CD4-positive, alpha-beta T cell treated with Interleukin-6 for 4 hours (primary cell): Measurements from ENCODE around the gene FANCD2.
"Not testable (repeated sequence)": the region's sequence is repeated elsewhere in the genome, so short reads cannot be mapped to it uniquely, and the experiment has no call there.

Experiments used
- DNase-seq: peaks from one replicate; pipeline ENCODE4 v3.0.0-alpha.2; 2020; ENCODE audit warnings: mixed read lengths

FANCD2 gene

DNA sequence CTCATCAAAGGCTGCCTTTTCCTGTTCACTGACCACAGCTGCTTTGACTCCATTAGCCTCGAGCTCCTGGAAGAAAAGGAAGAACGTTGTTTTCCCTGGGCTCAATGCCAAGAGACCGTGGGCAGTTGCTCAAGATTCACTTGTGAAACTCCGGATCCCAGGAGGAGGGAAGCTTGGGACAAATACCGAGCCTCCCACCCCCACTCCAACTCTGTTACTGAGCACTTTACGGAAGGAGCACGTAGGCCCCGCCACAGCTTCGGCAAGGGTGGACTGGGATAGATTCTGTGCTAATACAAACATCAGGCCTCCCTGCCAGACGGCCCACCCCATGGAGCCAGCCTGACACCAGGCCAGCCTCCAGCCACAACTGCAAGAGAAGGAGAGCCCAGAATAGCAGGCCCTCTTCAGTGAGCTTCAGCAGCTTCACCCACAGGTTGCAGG, 10.8 kb upstream of the FANCD2 start:
- no peak for DNase-seq

DNA sequence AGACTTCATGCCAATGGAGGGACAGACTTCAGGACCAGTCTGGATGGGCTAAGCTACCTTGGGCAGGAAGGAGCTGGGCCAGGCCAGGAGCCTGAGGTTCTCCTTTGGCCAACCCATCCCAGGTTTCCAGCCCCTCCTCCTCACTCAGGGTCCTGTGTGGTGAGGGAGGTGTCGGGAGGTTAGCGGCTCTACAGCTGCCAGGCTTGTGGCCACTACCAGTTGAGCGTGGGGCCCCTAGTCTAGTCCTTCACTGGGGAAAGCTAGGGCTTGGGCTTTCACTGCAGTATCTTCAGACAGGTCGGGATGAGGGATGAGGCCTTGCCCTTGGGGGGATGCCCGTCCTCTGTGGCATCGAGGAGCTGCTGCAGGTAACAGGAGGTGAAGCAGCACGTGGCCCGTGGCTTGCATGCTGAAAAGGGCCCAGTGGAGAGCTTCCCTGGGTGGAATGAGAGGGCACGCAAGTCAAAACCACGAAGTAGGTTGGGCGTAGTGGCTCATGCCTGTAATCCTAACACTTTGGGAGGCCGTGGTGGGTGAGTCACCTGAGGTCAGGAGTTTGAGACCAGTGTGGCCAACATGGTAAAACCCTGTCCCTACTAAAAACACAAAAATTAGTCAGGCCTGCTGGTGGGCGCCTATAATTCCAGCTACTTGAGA, 8.5 kb upstream of the FANCD2 start:
- DNase-seq, result no peak

DNA sequence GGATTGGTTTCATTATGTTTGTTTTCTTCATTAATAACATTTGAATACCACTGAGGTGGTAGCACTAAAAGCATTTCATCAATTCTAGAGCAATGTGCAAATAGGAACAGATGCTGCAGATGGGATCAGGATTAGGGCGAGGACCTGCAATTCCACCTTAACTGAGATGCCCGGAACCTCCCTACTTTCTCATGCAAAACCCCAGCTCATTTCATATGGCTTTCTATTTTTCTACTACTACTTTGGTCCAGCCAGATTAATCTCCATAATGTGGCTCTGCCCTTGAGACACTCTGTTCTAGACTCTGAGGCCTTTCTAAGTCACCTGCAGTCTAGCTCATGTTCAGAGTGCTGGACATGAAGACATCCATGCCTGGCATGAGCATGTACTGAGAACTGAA, 7.4 kb upstream of the FANCD2 start:
- not testable (repeated sequence) for DNase-seq

DNA sequence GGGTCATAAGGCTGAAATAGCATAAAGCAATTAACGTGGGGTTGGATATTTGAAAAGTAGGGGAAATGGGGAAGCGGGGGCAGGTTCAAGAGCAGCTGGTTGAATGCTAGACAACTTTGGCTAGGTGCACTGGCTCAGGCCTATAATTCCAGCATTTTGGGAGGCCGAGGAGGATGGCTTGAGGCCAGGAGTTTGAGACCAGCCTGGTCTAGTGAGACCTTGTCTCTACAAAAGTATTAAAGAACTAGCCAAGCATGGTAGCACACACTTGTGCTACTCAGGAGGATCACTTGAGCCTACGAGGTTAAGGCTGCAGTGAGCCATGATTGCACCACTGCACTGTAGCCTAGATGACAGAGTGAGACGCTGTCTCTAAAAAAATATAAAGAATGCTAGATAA, 6.9 kb upstream of the FANCD2 start:
- DNase-seq, result no peak

DNA sequence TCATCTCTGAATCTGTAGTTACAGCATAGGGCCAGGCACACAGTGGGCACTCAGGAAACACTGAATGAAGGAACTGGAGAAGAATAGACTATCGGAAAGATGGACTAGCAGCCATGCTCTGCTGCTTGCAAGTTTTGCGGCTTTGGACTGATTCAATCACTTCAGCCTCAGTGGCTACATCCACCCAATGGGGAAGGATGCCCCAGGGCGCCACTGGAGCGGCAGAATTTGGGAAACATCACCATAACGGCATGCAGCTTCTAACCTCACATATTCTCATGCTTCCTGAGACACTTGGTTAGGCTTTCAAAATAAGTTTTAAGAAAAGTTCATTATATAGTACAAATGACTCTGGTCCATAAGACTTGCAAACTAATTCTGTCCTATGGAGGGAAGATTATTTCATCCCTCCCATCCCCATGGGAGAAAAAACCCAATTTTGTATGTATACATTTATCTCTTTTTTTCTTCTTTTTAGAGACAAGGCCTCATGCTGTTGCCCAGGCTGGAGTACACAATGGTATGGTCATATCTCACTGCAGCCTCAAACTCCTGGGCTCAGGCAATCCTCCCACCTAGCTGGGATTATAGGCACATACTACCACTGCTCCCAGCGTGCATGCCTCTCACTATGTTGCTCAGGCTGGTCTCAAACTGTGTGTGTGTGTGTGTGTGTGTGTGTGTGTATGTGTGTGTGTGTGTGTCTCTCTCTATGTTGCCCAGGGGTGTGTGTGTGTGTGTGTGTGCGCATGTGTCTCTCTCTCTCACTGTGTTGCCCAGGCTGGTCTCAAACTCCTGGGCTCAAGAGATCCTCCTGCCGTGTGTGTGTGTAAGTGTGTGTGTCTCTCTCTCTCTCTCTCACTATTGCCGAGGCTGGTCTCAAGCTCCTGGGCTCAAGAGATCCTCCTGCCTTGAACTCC, 4.1 kb upstream of the FANCD2 start:
- DNase-seq, result no peak

DNA sequence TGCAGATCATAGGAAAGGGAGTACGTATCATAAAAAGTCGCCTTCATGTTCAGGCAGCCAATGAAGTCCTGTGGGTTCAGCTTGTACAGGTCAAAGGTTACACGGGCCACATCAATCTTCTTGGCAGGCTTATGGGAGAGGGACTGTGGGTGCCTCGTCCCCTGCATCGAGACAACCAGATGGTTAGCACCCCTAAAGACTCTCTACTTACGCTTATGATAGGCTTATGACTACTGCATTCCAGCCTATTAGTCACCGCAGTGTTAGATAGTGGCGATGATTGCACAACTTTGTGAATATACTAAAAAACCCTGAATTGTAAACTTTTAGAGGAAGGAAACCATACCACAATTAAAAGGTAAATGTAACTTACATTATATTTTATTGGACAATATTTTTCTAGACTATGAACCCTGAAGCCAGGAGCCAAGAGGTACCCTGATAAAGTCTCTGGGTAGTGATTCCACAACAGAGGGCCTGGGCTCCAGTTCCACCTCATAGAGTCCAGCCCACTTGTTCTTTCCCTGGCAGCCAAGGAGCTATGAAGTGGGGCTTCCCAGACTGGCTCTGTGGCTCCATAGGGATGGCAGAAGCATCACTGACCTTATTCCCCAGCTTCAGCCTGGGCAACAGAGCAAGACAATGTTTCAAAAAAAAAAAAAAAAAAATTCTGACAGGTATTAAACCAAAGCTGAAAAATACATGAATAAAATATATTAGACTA, 2.5 kb upstream of the FANCD2 start:
- DNase-seq, result no peak

DNA sequence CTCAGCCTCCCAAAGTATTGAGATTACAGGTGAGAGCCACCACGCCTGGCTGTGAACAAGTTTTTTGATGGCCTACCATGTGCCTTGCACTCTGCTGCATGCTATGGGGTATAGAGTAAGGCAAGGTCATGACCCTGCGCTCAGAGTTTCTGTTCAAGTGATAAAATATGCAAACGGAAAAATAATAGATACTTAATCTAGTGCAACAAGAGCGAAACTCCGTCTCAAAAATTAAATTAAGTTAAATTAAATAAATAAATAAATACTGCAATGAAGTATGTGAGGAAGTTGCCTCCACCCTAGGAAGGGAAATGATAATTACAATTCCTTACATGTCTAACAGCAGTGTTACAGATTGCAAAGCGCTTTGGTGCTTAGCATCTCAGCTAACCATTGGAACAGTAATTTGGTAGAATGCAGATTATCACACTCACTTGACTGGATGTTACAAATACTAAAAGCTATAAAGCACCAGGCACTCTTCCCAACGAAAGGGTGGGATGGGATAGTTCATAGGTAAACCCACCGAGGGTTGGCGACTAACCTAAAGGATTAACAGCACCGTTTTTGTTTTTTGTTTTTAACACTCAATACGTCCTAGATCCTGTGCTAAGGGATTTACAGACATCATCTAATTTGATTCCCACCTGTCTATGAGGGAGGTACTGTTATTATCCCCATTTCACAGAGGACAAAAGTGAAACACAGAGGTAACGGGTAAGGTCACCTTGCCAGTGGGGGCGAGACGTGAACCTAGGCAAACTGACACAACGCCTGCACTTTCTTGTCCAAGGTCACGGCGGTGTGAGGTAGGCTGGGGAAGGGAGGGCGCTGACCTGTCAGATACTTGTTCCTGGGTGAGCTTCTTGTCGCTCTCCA, 793 bp upstream of the FANCD2 start:
- DNase-seq, result no peak

DNA sequence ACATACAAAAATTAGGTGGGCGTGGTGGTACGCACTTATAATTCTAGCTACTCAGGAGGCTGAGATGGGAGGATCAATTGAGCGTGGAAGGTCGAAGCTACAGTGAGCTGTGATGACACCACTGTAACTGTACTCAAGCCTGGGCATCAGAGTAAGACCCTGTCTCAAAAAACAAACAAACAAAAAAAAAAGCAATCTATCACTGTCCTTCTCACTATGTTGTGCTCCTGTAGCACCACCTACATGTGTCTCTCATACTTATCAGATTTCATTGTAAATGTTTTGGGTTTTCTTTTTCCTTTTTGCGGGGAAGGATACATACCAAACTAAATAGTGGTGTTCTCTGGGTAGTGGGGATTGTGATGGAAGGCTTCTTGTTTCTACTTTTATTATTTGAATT, 14.8 kb downstream of the FANCD2 start:
- DNase-seq, result no peak

DNA sequence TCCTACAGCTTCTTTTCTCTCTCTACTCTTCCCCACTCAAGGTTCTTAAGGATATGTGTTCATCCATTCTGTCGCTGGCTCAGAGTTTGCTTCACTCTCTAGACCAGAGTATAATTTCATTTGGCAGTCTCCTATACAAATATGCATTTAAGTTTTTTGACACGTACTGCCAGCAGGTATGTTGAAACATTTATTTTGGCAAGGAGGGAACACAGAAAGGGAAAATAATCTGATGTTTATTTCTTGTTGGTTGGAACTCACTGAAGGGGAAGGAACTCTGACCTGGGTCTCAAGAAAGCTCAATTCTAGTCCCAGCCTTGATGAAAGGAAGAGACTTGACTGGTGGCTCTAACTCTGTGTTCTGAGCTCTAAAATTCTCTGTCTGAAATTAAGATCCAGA, 21.6 kb downstream of the FANCD2 start:
- no peak for DNase-seq

DNA sequence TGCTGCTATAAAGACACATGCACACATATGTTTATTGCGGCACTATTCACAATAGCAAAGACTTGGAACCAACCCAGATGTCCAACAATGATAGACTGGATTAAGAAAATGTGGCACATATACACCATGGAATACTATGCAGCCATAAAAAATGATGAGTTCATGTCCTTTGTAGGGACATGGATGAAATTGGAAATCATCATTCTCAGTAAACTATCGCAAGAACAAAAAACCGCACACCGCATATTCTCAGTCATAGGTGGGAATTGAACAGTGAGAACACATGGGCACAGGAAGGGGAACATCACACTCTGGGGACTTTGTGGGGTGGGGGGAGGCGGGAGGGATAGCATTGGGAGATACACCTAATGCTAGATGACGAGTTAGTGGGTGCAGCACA, 26.8 kb downstream of the FANCD2 start:
- DNase-seq, result not testable (repeated sequence)

DNA sequence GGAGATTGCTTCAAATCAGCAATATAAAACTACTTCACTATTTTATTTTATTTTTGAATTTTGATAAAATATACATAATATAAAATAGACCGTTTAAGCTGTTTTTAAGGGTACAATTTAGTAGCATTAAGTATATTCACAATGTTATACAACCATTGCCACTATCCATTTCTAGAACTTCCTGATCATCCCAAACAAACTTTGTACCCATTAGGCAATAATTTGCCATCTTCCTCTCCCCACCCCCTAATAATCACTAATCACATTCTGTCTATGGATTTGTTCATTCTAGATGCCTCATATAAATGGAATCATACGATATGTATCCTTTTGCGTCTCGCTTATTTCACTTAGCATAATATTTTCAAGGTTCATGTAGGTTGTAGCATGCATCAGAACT, 28.9 kb downstream of the FANCD2 start:
- DNase-seq, result no peak

DNA sequence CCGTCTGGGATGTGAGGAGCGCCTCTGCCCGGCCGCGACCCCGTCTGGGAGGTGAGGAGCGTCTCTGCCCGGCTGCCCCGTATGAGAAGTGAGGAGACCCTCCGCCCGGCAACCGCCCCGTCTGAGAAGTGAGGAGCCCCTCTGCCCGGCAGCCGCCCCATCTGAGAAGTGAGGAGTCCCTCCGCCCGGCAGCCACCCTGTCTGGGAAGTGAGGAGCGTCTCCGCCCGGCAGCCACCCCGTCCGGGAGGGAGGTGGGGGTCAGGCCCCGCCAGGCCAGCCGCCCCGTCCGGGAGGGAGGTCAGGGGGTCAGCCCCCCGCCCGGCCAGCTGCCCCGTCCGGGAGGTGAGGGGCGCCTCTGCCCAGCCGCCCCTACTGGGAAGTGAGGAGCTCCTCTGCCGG, 43.8 kb downstream of the FANCD2 start:
- not testable (repeated sequence) for DNase-seq

DNA sequence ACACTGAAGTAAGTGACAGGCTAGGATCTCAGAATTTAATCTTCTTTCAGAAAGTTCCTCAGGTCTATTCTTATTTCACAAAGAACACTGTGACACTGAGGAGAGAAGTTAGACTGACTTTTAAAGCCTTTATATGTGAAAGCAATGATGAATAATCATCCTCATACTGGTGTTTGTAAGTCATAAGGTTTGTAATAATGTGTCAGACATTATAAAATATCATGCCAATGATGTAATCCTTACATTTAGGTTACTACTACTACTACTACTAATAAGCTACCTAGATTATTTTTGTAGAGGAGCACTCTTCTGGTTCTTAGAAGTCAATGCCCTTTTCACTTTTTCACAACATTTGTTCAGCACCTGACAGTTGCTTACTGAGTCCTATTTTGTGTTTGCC, 48.4 kb downstream of the FANCD2 start:
- DNase-seq, result no peak

DNA sequence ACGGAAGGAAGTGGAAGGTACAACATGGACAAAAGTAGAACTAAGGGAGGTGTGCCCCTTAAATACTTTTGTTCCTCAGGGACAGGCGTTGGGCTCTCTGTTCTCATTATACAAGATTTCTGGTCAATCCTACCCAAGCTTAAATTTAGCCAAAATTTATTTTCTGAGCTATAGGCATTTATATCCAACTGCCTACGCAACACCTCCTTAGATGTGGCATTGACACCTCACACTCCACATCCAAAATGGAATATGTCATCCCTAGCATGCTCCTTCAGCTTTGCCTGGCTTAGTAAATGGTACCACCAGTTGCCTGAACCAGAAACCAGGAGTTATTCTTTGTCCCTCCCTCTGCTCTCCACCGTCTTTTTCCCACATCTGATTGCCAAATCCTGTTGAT, 55.6 kb downstream of the FANCD2 start:
- DNase-seq, result no peak

DNA sequence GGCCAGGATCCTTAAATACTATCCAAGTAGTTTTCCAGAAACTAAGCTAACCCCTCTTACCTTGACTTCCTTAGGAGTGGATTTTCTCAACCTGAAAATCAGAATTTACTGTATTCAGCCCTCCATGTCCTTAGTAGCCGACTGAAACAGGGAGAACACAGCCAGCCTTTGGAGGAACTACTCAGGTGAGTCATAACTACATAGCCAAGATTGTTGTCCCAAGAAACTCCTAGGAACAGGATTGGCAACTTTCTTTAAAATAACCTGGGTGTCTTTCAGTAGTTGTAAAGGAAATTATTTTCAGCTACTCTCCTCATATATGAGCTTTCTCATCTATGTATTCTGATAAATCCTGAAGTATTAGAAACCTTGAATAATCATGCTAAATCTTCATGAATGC, 59.5 kb downstream of the FANCD2 start:
- DNase-seq, result no peak

DNA sequence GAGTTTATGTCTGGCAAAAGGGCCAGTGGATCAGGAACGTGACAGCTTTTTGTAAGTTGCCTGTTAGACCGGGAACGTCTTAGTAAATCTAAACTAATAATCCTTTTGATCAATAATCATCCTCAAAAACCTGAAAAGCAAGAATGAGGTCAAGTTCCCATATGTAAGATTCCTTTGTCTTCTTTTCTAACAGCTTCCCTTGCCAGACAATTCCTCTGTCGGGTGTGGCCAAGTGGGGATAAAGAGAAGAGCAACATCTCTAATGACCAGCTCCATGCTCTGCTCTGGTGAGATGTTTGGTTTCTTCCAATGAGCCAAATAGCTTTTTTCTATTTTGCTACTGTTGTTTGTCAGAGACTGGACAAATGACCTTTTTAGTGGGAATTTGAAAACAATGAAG, 62.0 kb downstream of the FANCD2 start:
- no peak for DNase-seq

DNA sequence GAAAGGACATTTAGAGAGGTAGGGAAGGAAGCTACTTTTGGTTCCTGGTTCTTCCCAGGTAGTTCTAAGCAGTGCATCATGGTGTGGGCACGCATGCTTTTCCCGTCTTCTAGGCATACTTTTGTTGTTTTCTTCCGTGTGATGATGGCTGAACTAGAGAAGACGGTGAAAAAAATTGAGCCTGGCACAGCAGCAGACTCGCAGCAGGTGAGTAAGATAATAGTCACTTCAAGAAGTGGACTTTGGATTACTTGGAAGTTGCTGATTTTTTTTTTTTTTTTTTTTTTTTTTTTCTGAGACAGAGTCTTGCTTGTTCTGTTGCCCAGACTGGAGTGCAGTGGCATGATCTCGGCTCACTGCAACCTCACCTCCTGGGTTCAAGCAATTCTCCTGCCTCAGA, 63.9 kb downstream of the FANCD2 start:
- no peak for DNase-seq

DNA sequence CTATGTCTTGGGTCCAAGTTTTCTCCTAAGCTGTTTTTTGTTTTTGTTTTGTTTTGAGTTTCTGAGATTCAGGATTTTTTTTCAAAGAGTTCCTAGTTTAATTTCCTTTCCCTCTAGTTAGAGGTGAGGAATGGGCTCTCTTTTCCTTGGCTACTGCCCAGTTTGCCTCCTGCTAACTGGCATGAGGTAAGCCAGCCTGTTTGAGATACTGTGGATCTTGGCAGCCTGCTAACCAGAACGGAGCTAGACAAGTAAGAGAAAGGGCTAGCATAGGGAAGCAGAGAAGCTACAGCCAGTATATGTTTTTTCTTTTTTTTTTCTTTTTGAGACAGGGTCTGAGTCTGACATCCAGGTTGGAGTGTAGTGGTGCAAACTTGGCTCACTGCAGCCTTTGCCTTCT, 64.5 kb downstream of the FANCD2 start:
- not testable (repeated sequence) for DNase-seq

DNA sequence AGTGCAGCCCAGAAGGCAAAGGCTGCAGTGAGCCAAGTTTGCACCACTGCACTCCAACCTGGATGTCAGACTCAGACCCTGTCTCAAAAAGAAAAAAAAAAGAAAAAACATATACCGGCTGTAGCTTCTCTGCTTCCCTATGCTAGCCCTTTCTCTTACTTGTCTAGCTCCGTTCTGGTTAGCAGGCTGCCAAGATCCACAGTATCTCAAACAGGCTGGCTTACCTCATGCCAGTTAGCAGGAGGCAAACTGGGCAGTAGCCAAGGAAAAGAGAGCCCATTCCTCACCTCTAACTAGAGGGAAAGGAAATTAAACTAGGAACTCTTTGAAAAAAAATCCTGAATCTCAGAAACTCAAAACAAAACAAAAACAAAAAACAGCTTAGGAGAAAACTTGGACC, 65.2 kb downstream of the FANCD2 start:
- not testable (repeated sequence) for DNase-seq

DNA sequence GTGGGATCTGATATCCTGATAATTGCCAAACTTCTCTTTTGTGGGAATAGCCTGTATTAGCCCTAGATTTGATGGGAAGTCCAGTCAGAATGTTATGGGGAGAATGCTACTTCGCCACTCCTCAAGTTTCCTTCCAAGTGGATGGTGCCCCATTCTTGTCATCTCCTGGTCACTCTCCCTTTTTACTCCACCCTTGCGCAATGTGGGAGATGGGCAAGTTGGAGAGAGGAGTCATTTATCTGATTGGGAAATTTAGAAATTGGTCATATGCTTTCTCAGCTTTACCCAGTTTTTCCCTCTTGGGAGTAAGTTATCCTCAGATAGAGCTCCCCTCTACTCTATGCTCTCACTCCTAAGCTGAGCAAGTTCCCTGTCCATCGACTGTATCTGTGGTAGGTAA, 67.4 kb downstream of the FANCD2 start:
- DNase-seq, result no peak

DNA sequence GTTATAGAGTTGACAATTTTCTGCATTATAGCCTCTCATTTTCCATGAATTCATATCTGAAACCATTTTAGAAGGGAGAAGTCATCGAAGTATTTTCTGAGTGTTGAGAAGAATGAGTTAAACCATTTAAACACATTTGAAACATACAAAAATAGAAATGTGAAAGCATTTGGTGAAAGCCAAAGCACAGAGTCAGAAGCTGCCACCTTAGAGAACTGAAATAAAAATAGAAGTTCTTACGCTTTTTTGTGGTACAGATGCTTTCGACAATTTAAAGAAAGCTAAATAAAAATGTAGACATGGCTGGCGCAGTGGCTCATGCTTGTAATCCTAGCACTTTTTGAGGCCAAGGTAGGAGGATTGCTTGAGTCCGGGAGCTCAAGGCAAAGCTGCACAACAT, 72.8 kb downstream of the FANCD2 start:
- no peak for DNase-seq

DNA sequence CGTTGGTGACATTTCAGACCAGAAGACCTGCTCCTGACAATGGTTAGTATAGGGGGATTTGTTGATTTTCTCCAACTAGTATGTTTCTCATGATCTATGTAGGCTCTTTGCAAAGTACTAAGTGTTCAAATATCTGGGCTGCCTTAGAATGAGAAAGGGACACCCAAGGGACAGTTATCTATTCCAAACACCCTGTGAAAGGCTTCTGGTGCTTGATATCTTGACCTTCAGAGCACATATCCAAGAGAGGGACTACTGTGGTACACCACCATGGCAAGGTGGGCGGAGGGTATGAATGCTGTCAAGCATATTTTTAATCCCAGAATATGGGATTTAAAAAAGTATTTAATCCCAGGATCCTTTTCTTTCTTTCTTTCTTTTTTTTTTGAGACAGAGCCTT, 80.7 kb downstream of the FANCD2 start:
- no peak for DNase-seq

DNA sequence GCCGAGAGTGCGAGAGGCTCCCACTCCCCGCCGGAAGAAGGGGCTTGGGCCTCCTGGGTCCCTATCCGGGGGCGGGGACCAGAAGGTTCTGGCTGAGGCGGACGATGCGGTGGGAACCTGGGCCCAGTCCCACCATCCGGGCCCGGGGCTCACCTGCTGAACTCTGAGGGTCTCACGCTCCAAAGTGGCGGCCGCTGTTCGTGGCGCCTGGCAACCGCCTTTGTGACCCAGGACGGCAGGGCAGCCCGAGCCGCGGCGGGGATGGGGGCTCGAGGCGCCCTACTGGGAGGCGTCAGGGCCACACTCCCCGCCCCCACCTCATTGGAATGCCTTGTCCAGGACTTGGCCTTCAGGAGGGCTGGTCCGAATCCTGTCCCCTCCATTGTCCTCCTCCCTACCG, 81.9 kb downstream of the FANCD2 start, which contains the start of gene FANCD2OS:
Gene FANCD2OS, minus strand, starts transcription at position 165 of the 400 bp plus-strand sequence. CDS start 3,481 bp downstream, outside the sequence.
- no peak for DNase-seq
